PC-9 (cell line): ENCODE data around the gene GPX3. TPM values are rescaled to one million over a fixed set of nuclear protein-coding genes. Genes with fewer than 3 reads are reported as not detected.

ENCODE experiments used
- BruUV-seq: library from RNA; stranded (reverse); fragments of 400-500 nt; replicated peaks from 2 replicates; lab custom pipeline; 2021; lab: Mats Ljungman, UMichigan
- CTCF ChIA-PET: fragments of 300-600 bp; sonication (Branson Sonifier 250); formaldehyde crosslinking; loops from one replicate; lab custom pipeline; 2022; ENCODE audit warnings: antibody characterized with exemption; lab: Charles Lee
- POLR2A ChIA-PET: fragments of 300-600 bp; sonication (Branson Sonifier 250); formaldehyde crosslinking; loops from one replicate; lab custom pipeline; 2022; ENCODE audit warnings: antibody characterized with exemption; ENCODE audit not compliant: unreplicated experiment; lab: Charles Lee
- DNase-seq, 2 experiments: peaks; one replicate each; pipeline versions ENCODE4 v3.0.0 to v3.0.0-alpha.2; 2015 to 2022; ENCODE audit warnings: mixed read lengths in 1 of 2
- H2AFZ ChIP-seq: fragments of 200-600 bp; sonication (generic); 2 replicates; pipeline ENCODE4 v1.8.1; 2017; ENCODE audit warnings: antibody characterized with exemption
- H3F3A ChIP-seq: fragments of 200-600 bp; sonication (generic); 2 replicates; pipeline ENCODE4 v1.8.1; 2017; ENCODE audit warnings: antibody characterized with exemption, mild to moderate bottlenecking, low read depth; ENCODE audit not compliant: insufficient read depth
- H3K27ac ChIP-seq: fragments of 200-600 bp; sonication (generic); 2 replicates; pipeline ENCODE4 v1.6.1; 2016; ENCODE audit warnings: mixed run types
- H3K27me3 ChIP-seq: fragments of 200-600 bp; sonication (generic); 2 replicates; pipeline ENCODE4 v1.6.1; 2016; ENCODE audit warnings: low read depth, mixed run types; ENCODE audit not compliant: insufficient read depth
- H3K36me3 ChIP-seq: fragments of 200-600 bp; sonication (generic); 2 replicates; pipeline ENCODE4 v1.6.1; 2016; ENCODE audit warnings: low read depth, mixed run types
- H3K4me1 ChIP-seq: fragments of 200-600 bp; sonication (generic); replicated peaks from 2 replicates; pipeline ENCODE4 v1.6.1; 2016; ENCODE audit warnings: mixed run types; ENCODE audit not compliant: insufficient read depth
- H3K4me2 ChIP-seq: fragments of 200-600 bp; sonication (generic); 2 replicates; pipeline ENCODE4 v1.6.1; 2017; ENCODE audit warnings: mixed run types
- H3K4me3 ChIP-seq: fragments of 200-600 bp; sonication (generic); 2 replicates; pipeline ENCODE4 v1.6.1; 2016; ENCODE audit warnings: mixed run types
- H3K79me2 ChIP-seq: fragments of 200-600 bp; sonication (generic); 2 replicates; pipeline ENCODE4 v1.6.1; 2017; ENCODE audit warnings: low read depth, mixed run types
- H3K9me2 ChIP-seq: fragments of 200-600 bp; sonication (generic); 2 replicates; pipeline ENCODE4 v1.8.1; 2017; ENCODE audit warnings: mild to moderate bottlenecking; ENCODE audit not compliant: insufficient read depth
- H3K9me3 ChIP-seq: fragments of 200-600 bp; sonication (generic); 2 replicates; pipeline ENCODE4 v1.8.1; 2016; ENCODE audit warnings: low read depth; ENCODE audit not compliant: insufficient read depth
- H4K20me1 ChIP-seq: fragments of 200-600 bp; sonication (generic); 2 replicates; pipeline ENCODE4 v1.8.1; 2017; ENCODE audit not compliant: insufficient read depth
- EZH2 ChIP-seq: fragments of 200-600 bp; sonication (generic); IDR thresholded peaks from 2 replicates; pipeline ENCODE4 v1.8.0; 2017; ENCODE audit warnings: antibody characterized with exemption, low read depth
- intact Hi-C: fragments of 100-400 bp; cut with micrococcal nuclease; formaldehyde crosslinking; loops from one replicate; pipeline ENCODE4 v1.10.0; 2022; ENCODE audit not compliant: unreplicated experiment
- total RNA-seq: library from RNA; stranded (reverse); gene quantifications from 2 replicates; pipeline ENCODE4 v1.2.3, GENCODE V29; 2021
- TF ChIP-seq, protein P1 (sequence below): fragments of 200-600 bp; sonication (generic); conservative IDR thresholded peaks from 2 replicates; pipeline ENCODE4 v1.6.1; 2017; ENCODE audit warnings: mixed run types, antibody characterized with exemption, mild to moderate bottlenecking, moderate library complexity

The GPX3 gene
- total RNA-seq, 1 experiment from 2014 or later: 93.2 TPM

- no peaks in the 10 kb centered on the region for H3K9me2 ChIP-seq
- peaks cover 4% of the 10 kb centered on the region; the same call in 1 of the 2 replicates for H3K27me3 ChIP-seq
- no peaks in the 10 kb centered on the region for H3F3A ChIP-seq
- no peak overlapping the region for H3K4me2 ChIP-seq
- DNase-seq: no peak
- no peaks in the 10 kb centered on the region; the same call in 1 of the 2 replicates for H3K9me3 ChIP-seq
- no peaks in the 10 kb centered on the region for H3K36me3 ChIP-seq
- intact Hi-C loops: no loop called here
- no peaks in the 10 kb centered on the region for H4K20me1 ChIP-seq
- H3K4me3 ChIP-seq: no peak overlapping the region
- no peak overlapping the region for H3K27ac ChIP-seq
- H3K4me1 ChIP-seq: no peaks in the 10 kb centered on the region
- no peak overlapping the region for H2AFZ ChIP-seq
- H3K79me2 ChIP-seq: no peaks in the 10 kb centered on the region
- no TSS peak for BruUV-seq
- ChIA-PET POLR2A (no interaction called here), CTCF (no interaction called here)
- no peak for TF ChIP-seq EZH2
- TF ChIP-seq, protein P1, sequence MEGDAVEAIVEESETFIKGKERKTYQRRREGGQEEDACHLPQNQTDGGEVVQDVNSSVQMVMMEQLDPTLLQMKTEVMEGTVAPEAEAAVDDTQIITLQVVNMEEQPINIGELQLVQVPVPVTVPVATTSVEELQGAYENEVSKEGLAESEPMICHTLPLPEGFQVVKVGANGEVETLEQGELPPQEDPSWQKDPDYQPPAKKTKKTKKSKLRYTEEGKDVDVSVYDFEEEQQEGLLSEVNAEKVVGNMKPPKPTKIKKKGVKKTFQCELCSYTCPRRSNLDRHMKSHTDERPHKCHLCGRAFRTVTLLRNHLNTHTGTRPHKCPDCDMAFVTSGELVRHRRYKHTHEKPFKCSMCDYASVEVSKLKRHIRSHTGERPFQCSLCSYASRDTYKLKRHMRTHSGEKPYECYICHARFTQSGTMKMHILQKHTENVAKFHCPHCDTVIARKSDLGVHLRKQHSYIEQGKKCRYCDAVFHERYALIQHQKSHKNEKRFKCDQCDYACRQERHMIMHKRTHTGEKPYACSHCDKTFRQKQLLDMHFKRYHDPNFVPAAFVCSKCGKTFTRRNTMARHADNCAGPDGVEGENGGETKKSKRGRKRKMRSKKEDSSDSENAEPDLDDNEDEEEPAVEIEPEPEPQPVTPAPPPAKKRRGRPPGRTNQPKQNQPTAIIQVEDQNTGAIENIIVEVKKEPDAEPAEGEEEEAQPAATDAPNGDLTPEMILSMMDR: no peak
These were observed 26.5 kb upstream of the GPX3 start for GRCh38 chr5:150993826-150994412.

DNA sequence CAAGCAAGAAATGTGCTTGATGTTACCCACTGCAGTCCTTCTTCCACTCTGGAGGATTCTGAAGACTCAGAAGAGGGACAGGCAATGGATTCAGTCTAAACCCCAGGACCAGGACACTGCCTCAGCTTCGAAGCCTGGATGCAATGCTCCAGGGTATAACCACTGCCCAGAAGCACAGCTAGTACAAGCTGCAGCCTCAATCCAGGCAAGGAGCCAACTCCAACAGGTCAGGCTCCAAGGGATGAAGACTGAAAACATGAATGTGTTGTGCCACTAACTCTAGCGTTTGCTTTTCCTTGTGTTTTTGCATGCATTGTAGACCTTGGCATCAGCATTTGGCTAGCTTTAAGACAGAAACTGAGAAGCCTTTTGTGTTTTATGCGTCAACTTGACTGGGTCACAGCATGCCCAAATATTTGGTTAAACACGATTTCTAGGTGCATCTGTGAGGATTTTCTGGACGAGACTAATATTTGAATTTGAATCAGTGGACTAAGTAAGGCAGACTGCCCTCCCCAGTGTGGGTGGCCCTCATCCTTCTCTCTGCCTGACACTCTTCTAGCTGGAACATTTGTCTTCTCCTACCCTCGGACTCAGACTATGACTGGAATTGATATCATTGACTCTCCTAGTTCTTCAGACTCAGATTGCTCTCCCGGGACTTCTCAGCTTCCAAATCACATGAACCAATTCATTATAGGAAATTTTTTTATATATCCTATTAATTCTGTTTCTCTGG lies 20.5 kb upstream of the GPX3 start:
- Histone ChIP-seq H3K9me2 (no peaks in the 10 kb centered on the region), H2AFZ (no peak overlapping the region), H3K4me2 (no peak overlapping the region), H3K27ac (no peak overlapping the region), H3F3A (no peaks in the 10 kb centered on the region), H3K27me3 (no peaks in the 10 kb centered on the region), H3K36me3 (no peaks in the 10 kb centered on the region), H3K79me2 (no peaks in the 10 kb centered on the region), H3K9me3 (no peaks in the 10 kb centered on the region; the same call in 1 of the 2 replicates), H3K4me3 (no peak overlapping the region), H3K4me1 (no peaks in the 10 kb centered on the region), H4K20me1 (no peaks in the 10 kb centered on the region)
- TF ChIP-seq, protein P1: no peak
- no peak for TF ChIP-seq EZH2
- BruUV-seq: no TSS peak
- CTCF ChIA-PET: no interaction called here
- POLR2A ChIA-PET: no interaction called here
- intact Hi-C loops: loop anchor here (5.0 to 10.0 kb wide), 3 partner anchors 235 to 652 kb away; no protein-coding TSS in a partner anchor
- no peak for DNase-seq

- ChIA-PET POLR2A (interaction anchor here (0.6 kb wide), 1 partner anchor 827 kb away, joined by 5 read pairs; no protein-coding TSS in a partner anchor), CTCF (no interaction called here)
- Histone ChIP-seq H3K27ac (no peak overlapping the region), H3K4me3 (no peak overlapping the region), H3K4me2 (no peak overlapping the region), H3K4me1 (no peaks in the 10 kb centered on the region), H3K36me3 (no peaks in the 10 kb centered on the region), H2AFZ (no peak overlapping the region), H3F3A (no peaks in the 10 kb centered on the region), H3K27me3 (no peaks in the 10 kb centered on the region), H3K9me2 (no peaks in the 10 kb centered on the region), H4K20me1 (no peaks in the 10 kb centered on the region), H3K9me3 (no peaks in the 10 kb centered on the region), H3K79me2 (no peaks in the 10 kb centered on the region)
- BruUV-seq: no TSS peak
- intact Hi-C loops: loop anchor here (5.0 to 10.0 kb wide), 3 partner anchors 233 to 651 kb away; no protein-coding TSS in a partner anchor
- TF ChIP-seq EZH2: no peak
- TF ChIP-seq, protein P1: no peak
- no peak for DNase-seq
These were observed 19.0 kb upstream of the GPX3 start for GRCh38 chr5:151001436-151001835.
